Loucy (cell line): ENCODE data around the gene FDCSP.

Source experiments
- EZH2phosphoT487 ChIP-seq: fragments of 200-600 bp; IDR thresholded peaks from 2 replicates; pipeline ENCODE4 v1.6.1; 2018; ENCODE audit warnings: antibody characterized with exemption, mild to moderate bottlenecking, moderate library complexity, borderline replicate concordance
- TF ChIP-seq, protein P1 (sequence below): fragments of 200-600 bp; sonication (generic); conservative IDR thresholded peaks from 2 replicates; pipeline ENCODE4 v1.5.1; 2014; ENCODE audit warnings: mild to moderate bottlenecking, antibody characterized with exemption, low read length

GRCh38 chr4:70191647-70192046, 34.3 kb upstream of the FDCSP start:
- TF ChIP-seq, protein P1, sequence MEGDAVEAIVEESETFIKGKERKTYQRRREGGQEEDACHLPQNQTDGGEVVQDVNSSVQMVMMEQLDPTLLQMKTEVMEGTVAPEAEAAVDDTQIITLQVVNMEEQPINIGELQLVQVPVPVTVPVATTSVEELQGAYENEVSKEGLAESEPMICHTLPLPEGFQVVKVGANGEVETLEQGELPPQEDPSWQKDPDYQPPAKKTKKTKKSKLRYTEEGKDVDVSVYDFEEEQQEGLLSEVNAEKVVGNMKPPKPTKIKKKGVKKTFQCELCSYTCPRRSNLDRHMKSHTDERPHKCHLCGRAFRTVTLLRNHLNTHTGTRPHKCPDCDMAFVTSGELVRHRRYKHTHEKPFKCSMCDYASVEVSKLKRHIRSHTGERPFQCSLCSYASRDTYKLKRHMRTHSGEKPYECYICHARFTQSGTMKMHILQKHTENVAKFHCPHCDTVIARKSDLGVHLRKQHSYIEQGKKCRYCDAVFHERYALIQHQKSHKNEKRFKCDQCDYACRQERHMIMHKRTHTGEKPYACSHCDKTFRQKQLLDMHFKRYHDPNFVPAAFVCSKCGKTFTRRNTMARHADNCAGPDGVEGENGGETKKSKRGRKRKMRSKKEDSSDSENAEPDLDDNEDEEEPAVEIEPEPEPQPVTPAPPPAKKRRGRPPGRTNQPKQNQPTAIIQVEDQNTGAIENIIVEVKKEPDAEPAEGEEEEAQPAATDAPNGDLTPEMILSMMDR = no peak
- no peak for TF ChIP-seq EZH2phosphoT487
